GM19463 (cell line): Measurements from ENCODE around the gene COL1A1.

Experiments used
- ATAC-seq: cut with Tn5 transposase; IDR thresholded peaks from one replicate; pipeline ENCODE4 v1.9.1; 2021; ENCODE audit warnings: mild to moderate bottlenecking, moderate library complexity; ENCODE audit not compliant: unreplicated experiment

COL1A1 gene

GRCh38 chr17:50174444-50174843 lies 27.0 kb downstream of the COL1A1 start:
- ATAC-seq = no peak

- ATAC-seq = no peak
Observed at GRCh38 chr17:50173335-50173941, 28.0 kb downstream of the COL1A1 start.

GRCh38 chr17:50172936-50173334 lies 28.5 kb downstream of the COL1A1 start:
- ATAC-seq = no peak

- ATAC-seq = no peak
Observed at GRCh38 chr17:50172130-50172529, 29.3 kb downstream of the COL1A1 start.

- no peak for ATAC-seq
Observed at GRCh38 chr17:50171371-50172071, 29.9 kb downstream of the COL1A1 start.

GRCh38 chr17:50170662-50171370 lies 30.6 kb downstream of the COL1A1 start:
- peak; percentile 96 for ATAC-seq

- ATAC-seq = no peak
Observed at GRCh38 chr17:50169881-50170459, 31.5 kb downstream of the COL1A1 start.

GRCh38 chr17:50169121-50169764 lies 32.2 kb downstream of the COL1A1 start:
- ATAC-seq = no peak

- ATAC-seq = no peak
Observed at GRCh38 chr17:50168319-50168718, 33.1 kb downstream of the COL1A1 start.

GRCh38 chr17:50167371-50167770 lies 34.1 kb downstream of the COL1A1 start:
- no peak for ATAC-seq

- no peak for ATAC-seq
Observed at GRCh38 chr17:50166518-50167181, 34.8 kb downstream of the COL1A1 start.

GRCh38 chr17:50165867-50166517 lies 35.4 kb downstream of the COL1A1 start, which contains the start of gene SGCA:
Gene SGCA, plus strand, starts transcription at chr17:50166005. Its CDS starts 36 bp downstream, at chr17:50166041.
- no peak for ATAC-seq

GRCh38 chr17:50165466-50165865 lies 36.0 kb downstream of the COL1A1 start:
- ATAC-seq = no peak

GRCh38 chr17:50165066-50165465 lies 36.4 kb downstream of the COL1A1 start:
- ATAC-seq = no peak

GRCh38 chr17:50164697-50164988 lies 36.8 kb downstream of the COL1A1 start:
- ATAC-seq = no peak

GRCh38 chr17:50163843-50164696 lies 37.4 kb downstream of the COL1A1 start:
- no peak for ATAC-seq

- ATAC-seq = no peak
Observed at GRCh38 chr17:50162466-50163254, 38.8 kb downstream of the COL1A1 start.

- ATAC-seq = no peak
Observed at GRCh38 chr17:50161911-50162288, 39.5 kb downstream of the COL1A1 start.
